HUES48 (cell line): Measurements from ENCODE around the gene PRDM15.

Source experiments
- H3K27ac ChIP-seq: one replicate; pipeline ENCODE4 v1.7.0; 2013; ENCODE audit warnings: low read depth, low read length, inconsistent platforms
- H3K27me3 ChIP-seq: 2 replicates; pipeline ENCODE4 v1.6.1; 2013; ENCODE audit warnings: mild to moderate bottlenecking, low read length; ENCODE audit not compliant: control insufficient read depth, insufficient read depth
- H3K36me3 ChIP-seq: 2 replicates; pipeline ENCODE4 v1.6.1; 2013; ENCODE audit warnings: low read length; ENCODE audit not compliant: control insufficient read depth, insufficient read depth
- H3K4me1 ChIP-seq: 2 replicates; pipeline ENCODE4 v1.6.1; 2013; ENCODE audit warnings: mild to moderate bottlenecking, low read length; ENCODE audit not compliant: control insufficient read depth, insufficient read depth
- H3K4me3 ChIP-seq: 2 replicates; pipeline ENCODE4 v1.5.1; 2013; ENCODE audit warnings: mild to moderate bottlenecking, low read depth, low read length
- H3K9ac ChIP-seq: 2 replicates; pipeline ENCODE4 v1.6.1; 2013; ENCODE audit warnings: mild to moderate bottlenecking, low read depth, low read length, moderate library complexity
- H3K9me3 ChIP-seq: 2 replicates; pipeline ENCODE4 v1.6.1; 2013; ENCODE audit warnings: low read length; ENCODE audit not compliant: control insufficient read depth, insufficient read depth

PRDM15 gene

DNA sequence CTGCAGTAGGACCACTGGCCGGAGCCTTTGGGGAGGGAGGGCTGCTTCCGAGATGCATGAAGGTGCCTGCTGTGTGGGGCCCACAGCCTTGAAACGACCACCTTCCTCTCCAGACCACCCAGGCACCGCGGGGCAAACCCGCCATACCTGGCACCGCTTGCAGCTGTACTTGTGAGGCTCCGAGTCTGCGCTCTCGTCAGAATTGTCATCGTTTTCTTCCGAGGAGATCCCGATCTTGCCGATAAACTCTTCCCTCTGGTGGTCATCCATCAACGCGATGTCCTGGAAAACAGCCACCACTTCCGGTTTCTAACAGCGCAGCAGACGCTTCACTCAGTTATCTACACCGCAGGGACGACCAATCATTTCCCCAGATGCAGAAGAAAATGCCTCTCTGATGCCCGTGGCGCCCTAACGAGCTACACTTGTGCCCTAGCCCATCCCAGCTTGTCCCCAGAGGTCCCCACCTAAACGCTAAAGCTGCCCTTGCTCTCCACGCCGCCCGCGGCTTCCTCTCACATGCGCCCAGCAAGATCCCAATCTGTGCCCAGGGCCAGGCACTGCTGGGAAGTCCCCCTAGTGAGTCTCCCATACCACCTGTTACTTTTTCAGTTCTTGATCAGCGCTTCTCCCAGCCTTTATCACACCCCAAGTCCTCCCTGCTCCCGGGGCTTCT lies 57.2 kb downstream of the PRDM15 start:
- H3K36me3 ChIP-seq, result peaks cover 37% of the 10 kb centered on the region

GRCh38 chr21:41821081-41821755 lies 57.9 kb downstream of the PRDM15 start:
- peaks cover 32% of the 10 kb centered on the region for H3K36me3 ChIP-seq

More for the DNA sequence above, 57.2 kb downstream of the PRDM15 start:
- H3K27me3 ChIP-seq, result no peaks in the 10 kb centered on the region
- H3K9ac ChIP-seq, result no peak overlapping the region
- H3K4me1 ChIP-seq, result no peaks in the 10 kb centered on the region
- no peaks in the 10 kb centered on the region for H3K9me3 ChIP-seq
- H3K27ac ChIP-seq, result no peak overlapping the region
- no peak overlapping the region for H3K4me3 ChIP-seq

DNA sequence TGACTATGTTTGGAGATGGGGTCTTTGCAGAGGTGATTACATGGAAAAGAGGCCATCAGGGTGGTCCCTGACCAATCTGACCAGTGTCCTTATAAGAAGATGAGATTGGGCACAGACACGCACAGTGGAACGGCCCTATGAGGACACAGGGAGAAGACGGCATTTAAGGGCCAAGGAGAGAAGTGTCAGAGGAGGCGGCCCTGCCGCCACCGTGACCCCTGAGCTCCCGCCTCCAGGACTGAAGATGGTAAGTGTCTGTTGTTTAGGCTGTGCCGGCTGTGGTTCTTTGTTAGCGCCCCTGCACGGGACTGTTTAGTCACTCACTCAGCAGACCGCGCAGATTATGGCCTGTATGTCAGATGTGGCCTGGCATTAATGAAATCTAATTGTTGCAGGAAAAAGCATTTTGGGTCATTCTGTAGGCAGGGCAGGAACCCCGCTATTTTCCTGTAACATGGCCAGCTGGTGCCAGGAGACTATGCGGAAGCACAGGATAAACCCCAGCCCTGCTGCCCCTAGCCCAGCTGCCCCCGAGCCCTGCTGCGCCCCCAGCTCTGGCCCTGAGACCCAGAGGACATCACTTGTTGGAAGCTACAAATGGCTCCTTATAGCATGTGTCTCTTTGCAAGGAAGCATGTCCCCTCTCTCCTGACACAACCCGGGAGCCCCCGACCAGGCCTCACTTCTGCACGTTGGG lies 58.6 kb downstream of the PRDM15 start:
- Histone ChIP-seq H3K4me1 (no peaks in the 10 kb centered on the region), H3K36me3 (peaks cover 27% of the 10 kb centered on the region)

More at GRCh38 chr21:41821081-41821755, 57.9 kb downstream of the PRDM15 start:
- H3K4me1 ChIP-seq, result no peaks in the 10 kb centered on the region
- H3K27ac ChIP-seq, result no peak overlapping the region
- H3K27me3 ChIP-seq, result no peaks in the 10 kb centered on the region
- no peak overlapping the region for H3K4me3 ChIP-seq
- no peak overlapping the region for H3K9ac ChIP-seq
- no peaks in the 10 kb centered on the region for H3K9me3 ChIP-seq

DNA sequence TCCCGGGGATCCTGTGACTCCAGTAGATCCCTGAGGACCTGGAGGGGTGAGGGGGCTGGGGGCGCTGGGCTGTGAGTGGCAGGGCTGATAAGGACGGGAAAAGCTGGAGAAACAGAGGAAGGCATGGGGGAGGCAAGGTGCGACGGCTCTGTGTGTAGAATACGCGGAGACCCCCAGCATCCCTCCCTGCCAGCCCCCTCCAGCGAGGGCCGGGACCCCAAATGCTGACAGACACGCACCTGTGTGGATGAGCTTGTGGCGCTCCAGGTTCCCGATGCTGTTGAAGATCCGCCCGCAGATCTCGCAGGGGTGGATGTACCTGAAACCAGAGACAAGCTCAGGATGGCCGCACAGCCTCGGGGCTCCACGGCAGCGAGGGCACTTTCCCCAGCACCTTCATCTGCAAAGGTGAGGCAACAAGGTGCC lies 59.3 kb downstream of the PRDM15 start:
- no peak overlapping the region for H3K9ac ChIP-seq
- H3K9me3 ChIP-seq, result no peaks in the 10 kb centered on the region
- H3K4me1 ChIP-seq, result no peaks in the 10 kb centered on the region
- H3K27ac ChIP-seq, result no peak overlapping the region
- H3K4me3 ChIP-seq, result no peak overlapping the region
- H3K36me3 ChIP-seq, result peaks cover 27% of the 10 kb centered on the region
- H3K27me3 ChIP-seq, result no peaks in the 10 kb centered on the region

More for the DNA sequence above, 58.6 kb downstream of the PRDM15 start:
- no peak overlapping the region for H3K4me3 ChIP-seq
- no peaks in the 10 kb centered on the region for H3K27me3 ChIP-seq
- no peak overlapping the region for H3K27ac ChIP-seq
- no peak overlapping the region for H3K9ac ChIP-seq
- H3K9me3 ChIP-seq, result no peaks in the 10 kb centered on the region

GRCh38 chr21:41819236-41819855 lies 59.8 kb downstream of the PRDM15 start:
- H3K4me3 ChIP-seq, result no peak overlapping the region
- H3K27me3 ChIP-seq, result no peaks in the 10 kb centered on the region
- H3K4me1 ChIP-seq, result no peaks in the 10 kb centered on the region
- H3K9me3 ChIP-seq, result no peaks in the 10 kb centered on the region
- peaks cover 28% of the 10 kb centered on the region for H3K36me3 ChIP-seq
- no peak overlapping the region for H3K9ac ChIP-seq
- no peak overlapping the region for H3K27ac ChIP-seq

DNA sequence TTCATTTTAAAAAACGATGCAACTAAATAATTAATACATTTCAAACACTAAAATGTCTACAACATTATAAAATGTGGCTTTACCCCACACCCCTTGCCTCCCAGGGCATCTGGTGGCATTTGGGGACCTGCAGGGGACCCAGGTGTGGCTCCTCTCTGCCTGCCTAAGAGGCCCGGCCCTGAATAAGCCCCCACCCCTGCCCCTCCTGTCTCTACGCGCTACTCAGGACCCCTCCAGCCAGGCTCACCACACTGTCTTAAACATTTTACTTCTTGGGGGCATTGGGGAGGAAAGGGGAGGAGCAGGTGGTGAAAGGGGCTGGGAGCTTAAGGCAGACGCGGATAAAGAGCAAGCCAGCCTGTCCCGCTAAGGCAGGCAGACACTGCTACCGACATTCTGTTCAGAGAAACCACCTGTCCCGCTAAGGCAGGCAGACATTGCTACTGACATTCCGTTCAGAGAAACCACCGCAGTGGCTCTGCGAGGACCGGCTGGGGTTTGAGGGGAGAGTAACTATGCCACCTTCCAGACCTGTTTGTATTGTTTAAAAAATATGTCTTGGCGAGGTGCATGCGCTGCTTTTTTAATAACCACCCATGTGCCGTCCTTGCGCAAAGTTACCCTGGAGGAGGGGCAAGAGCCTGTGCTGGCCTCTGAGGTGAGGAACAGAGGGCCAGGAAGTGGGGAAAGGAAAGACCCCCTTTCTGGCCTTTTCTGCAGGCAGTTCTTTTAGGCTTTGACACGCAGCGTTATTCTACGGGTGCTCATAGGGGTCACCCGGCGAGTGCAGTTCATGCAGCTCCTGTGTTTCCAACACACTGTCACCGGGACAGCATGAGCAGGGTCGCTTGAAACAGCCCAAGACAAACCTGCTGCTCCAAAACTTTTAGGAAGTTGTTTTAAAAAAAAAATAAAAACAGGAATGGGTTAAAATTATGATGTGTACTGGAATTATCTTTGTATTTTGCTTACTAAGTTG lies 61.0 kb downstream of the PRDM15 start:
- Histone ChIP-seq H3K36me3 (peaks cover 25% of the 10 kb centered on the region), H3K9me3 (no peaks in the 10 kb centered on the region), H3K4me3 (no peak overlapping the region), H3K27me3 (no peaks in the 10 kb centered on the region), H3K4me1 (no peaks in the 10 kb centered on the region), H3K9ac (no peak overlapping the region), H3K27ac (no peak overlapping the region)

DNA sequence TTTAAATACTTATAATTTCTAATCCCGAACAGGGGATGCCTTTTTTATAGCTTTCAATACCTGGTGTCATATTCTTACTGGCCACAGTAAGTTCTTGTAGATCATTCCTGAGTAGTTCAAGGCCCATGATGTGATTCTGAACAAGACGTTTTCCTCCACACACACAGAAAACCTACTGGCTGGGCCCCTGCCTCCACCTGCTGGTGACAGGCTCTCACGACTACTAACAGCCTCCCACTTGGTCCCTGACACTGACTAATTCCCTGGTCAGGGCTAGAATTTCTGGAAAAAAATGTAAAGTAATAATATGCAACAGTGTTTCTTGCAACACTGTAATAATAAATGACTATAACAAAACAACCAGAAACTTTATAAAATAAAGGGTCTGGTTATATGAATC lies 61.9 kb downstream of the PRDM15 start:
- Histone ChIP-seq H3K27ac (no peak overlapping the region), H3K9me3 (no peaks in the 10 kb centered on the region), H3K9ac (no peak overlapping the region), H3K27me3 (no peaks in the 10 kb centered on the region), H3K36me3 (peaks cover 26% of the 10 kb centered on the region), H3K4me1 (no peaks in the 10 kb centered on the region), H3K4me3 (no peak overlapping the region)

- Histone ChIP-seq H3K4me3 (no peak overlapping the region), H3K9me3 (no peaks in the 10 kb centered on the region), H3K27ac (no peak overlapping the region), H3K36me3 (peaks cover 26% of the 10 kb centered on the region), H3K4me1 (no peaks in the 10 kb centered on the region), H3K9ac (no peak overlapping the region), H3K27me3 (no peaks in the 10 kb centered on the region)
Observed at GRCh38 chr21:41816583-41817165, 62.5 kb downstream of the PRDM15 start.

DNA sequence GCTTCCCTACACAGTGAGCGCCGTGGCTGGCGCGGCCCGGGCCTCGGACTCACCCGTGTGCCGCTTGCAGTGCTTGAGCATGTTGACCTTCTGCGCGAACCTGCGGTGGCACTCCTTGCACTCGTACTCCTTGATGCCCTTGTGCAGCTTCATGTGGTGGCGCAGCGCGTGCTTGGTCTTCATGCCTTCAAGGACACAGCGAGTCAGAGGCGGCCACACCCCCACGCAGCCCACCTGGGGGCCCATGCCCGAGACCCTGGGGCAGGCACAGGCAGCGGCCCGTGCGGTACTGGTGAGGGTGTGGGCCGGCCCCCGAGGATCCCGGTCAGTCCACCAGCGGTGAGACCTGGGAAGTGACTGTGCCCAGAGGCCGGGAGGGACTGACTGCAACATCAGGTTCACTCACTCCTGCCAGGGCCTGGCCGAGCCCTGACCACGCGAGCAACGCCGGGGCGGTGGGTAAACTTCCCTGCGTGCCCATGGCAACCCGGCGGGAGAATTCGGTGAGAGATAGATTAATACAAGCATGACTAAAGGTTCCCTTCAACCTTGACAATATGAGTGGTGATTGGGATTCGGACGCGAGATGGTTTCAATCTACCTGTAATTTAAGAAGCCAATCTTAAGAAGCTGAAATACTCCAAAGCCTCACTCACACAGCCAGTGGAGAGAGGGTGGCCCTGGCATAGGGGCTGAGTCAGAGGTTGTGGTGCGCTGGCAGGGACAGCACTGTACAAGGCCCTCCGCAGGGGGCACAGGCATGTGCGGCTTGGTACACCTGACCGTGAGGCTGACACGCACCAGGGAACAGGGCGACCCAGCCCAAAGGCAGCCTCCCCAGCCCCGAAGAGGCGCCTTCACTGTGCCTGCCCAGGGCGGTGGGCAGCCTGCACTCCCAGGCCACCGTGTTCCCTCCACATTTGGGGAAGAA lies 63.2 kb downstream of the PRDM15 start:
- H3K27me3 ChIP-seq, result no peaks in the 10 kb centered on the region
- H3K36me3 ChIP-seq, result peaks cover 26% of the 10 kb centered on the region
- no peak overlapping the region for H3K4me3 ChIP-seq
- H3K9ac ChIP-seq, result no peak overlapping the region
- H3K4me1 ChIP-seq, result no peaks in the 10 kb centered on the region
- H3K27ac ChIP-seq, result no peak overlapping the region
- H3K9me3 ChIP-seq, result no peaks in the 10 kb centered on the region
